IMR-90 (cell line): ENCODE data around the gene CCDC141.

ENCODE experiments used
- CTCF ChIP-seq: conservative IDR thresholded peaks from 2 replicates; pipeline ENCODE4 v1.5.1; 2012; ENCODE audit warnings: mild to moderate bottlenecking, low read depth, low read length, improper control_type of control experiment
- ELK1 ChIP-seq: fragments of 150-350 bp; IDR thresholded peaks from 2 replicates; pipeline ENCODE4 v1.6.1; 2016; ENCODE audit warnings: low read depth, mild to moderate bottlenecking, low read length, moderate library complexity, borderline replicate concordance
- MAZ ChIP-seq: IDR thresholded peaks from 2 replicates; pipeline ENCODE4 v1.6.1; 2012; ENCODE audit warnings: low read depth, mild to moderate bottlenecking, low read length, improper control_type of control experiment, moderate library complexity, borderline replicate concordance
- POLR2A ChIP-seq: IDR thresholded peaks from 2 replicates; pipeline ENCODE4 v1.6.1; 2012; ENCODE audit warnings: mild to moderate bottlenecking, low read depth, low read length
- RAD21 ChIP-seq: IDR thresholded peaks from 2 replicates; pipeline ENCODE4 v1.6.1; 2012; ENCODE audit warnings: low read length, improper control_type of control experiment
- USF2 ChIP-seq: fragments of 150-350 bp; IDR thresholded peaks from 2 replicates; pipeline ENCODE4 v1.6.1; 2017; ENCODE audit warnings: mild to moderate bottlenecking, antibody characterized with exemption, low read length, low read depth

GRCh38 chr2:179049203-179049545, 763 bp downstream of the CCDC141 start:
- TF ChIP-seq POLR2A = no peak
- TF ChIP-seq MAZ = no peak
- no peak for TF ChIP-seq CTCF
- TF ChIP-seq ELK1 = no peak
- TF ChIP-seq RAD21 = no peak
- no peak for TF ChIP-seq USF2
